ENCODE results near the gene RHBDF2. TPM values are rescaled to one million over a fixed set of nuclear protein-coding genes. Genes with fewer than 3 reads are reported as not detected.
"Not testable (repeated sequence)": the region's sequence is repeated elsewhere in the genome, so short reads cannot be mapped to it uniquely, and the experiment has no call there.

Gene RHBDF2
- total RNA-seq, 2 experiments from 2014 or later: 23.9 to 28.4 TPM

DNA sequence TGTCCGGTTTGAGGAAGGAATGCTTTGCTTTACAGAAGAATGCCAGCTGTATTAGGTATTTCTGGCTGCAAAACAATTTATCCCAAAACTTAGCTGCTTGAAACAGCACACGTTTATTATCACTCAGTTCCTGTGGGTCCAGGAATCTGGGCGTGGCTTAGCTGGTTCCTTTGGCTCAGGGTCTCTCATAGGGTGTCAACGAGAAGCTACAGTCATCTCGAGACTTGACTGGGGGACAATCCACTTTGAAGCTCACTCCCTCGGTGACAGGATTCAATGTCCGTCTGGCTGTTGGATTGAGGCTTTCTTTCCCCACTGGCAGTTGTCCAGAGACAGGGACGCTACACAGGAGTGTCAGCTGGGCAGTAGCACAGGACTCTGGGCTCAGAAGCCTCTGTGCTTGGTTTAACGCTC lies 9.6 kb upstream of the RHBDF2 start:
- intact Hi-C loops (cut with DNase I, micrococcal nuclease): no loop called here
- ATAC-seq (no peak), DNase-seq (no peak)
- H3K4me1 Mint-ChIP-seq: peaks cover 24% of the 10 kb centered on the region
- H3K27ac Mint-ChIP-seq: no peak overlapping the region
- H3K4me3 Mint-ChIP-seq: no peak overlapping the region
- ChIA-PET POLR2A (interaction anchor here (0.6 kb wide), 1 partner anchor 46 kb away, joined by 3 read pairs; no protein-coding TSS in a partner anchor), CTCF (interaction anchor here (0.6 to 1.2 kb wide), 5 partner anchors 9 to 103 kb away, joined by 3 to 5 read pairs (median 4); no protein-coding TSS in a partner anchor)
- no peaks in the 10 kb centered on the region for H3K27me3 Mint-ChIP-seq
- H3K9me3 Mint-ChIP-seq (ENCODE audit: low read depth): no peaks in the 10 kb centered on the region
- no peaks in the 10 kb centered on the region for H3K36me3 Mint-ChIP-seq (ENCODE audit: low read depth)

DNA sequence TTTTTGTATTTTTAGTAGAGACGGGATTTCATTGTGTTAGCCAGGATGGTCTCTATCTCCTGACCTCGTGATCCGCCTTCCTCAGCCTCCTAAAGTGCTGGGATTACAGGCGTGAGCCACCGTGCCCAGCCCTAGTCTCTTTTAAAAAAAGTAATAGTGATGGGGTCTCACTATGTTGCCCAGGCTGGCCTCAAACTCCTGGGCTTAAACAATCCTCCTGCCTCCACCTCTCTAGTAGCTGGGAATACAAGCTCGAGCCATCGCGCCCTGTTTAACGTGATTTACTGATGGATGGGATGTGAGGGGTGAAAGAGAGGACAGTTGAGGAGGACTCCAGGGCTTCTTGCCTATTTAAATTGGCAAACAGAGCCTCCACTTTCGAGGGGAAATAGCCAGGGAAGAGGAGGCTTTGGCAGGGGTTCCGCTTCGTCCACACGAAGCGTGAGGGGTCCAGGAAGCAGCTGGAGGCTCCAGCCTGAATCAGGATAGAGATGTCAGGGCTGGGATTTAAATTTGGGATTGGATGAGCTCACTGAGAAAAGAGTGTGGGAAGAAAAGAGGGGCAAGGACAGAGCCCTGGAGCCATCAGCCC lies 7.3 kb upstream of the RHBDF2 start:
- CTCF ChIA-PET: interaction anchor here (0.6 to 3.6 kb wide), 10 partner anchors 15 to 653 kb away, joined by 3 to 26 read pairs (median 4); partner anchors contain the start of gene AANAT
- H3K4me1 Mint-ChIP-seq; H3K36me3 Mint-ChIP-seq (ENCODE audit: low read depth); DNase-seq; ATAC-seq; H3K4me3 Mint-ChIP-seq; POLR2A ChIA-PET; H3K27ac Mint-ChIP-seq; H3K9me3 Mint-ChIP-seq (ENCODE audit: low read depth); H3K27me3 Mint-ChIP-seq: not testable (repeated sequence)
- intact Hi-C loops (cut with DNase I, micrococcal nuclease): loop anchor here in 1 of 2 experiments (10.0 kb wide), 1 partner anchor 404 kb away; the partner anchor contains the start of gene EXOC7

DNA sequence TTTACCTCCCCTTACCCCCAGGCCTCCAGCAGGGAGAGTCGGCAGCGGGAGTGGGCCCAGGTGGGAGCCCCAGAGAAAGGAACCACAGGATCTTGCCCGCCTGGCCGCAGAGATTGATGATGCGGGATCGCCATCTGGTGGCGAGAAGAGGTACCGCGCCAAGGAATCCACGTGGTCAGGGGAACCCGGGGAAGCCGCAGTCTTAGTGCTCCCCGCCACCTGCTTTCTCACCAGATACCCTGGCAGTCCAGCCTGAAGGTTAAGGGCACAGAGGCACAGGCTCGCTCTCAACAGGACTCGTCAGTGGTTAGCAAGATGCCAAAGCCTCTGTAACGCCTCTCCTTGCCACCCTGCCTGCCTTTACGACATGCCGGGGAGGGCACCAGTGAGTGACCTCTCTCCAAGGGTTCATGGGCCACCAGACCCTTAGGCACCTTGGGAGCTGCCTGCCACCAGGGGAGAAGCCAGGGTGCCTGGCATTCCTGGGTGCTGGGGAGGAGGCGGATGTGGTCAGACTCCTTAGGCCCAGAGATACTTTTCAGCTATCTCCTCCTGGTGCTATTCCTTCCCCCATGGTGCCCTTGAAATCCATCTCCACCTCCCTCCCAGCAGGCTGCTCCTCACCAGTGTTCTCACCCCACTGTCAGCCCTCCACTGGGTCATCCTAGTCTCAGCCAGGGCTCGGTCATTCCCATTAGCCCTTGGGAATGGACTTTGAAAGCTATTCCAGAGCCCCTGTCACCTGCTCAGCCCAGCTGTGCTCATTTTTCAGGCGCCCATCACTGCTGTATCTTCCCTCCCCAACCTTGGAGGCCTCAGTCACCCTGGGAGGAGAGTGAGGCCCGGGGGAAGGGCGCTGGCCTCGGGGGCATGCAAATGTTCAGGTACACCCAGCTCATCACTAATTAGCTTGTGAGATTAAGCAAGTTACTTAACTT lies 5.5 kb upstream of the RHBDF2 start:
- Mint-ChIP-seq H3K27me3 (no peaks in the 10 kb centered on the region), H3K27ac (peak overlapping the region; percentile 37), H3K4me1 (peaks cover 12% of the 10 kb centered on the region), H3K9me3 (ENCODE audit: low read depth) (no peaks in the 10 kb centered on the region), H3K4me3 (no peak overlapping the region), H3K36me3 (ENCODE audit: low read depth) (no peaks in the 10 kb centered on the region)
- intact Hi-C loops (cut with DNase I, micrococcal nuclease): loop anchor here (1.0 to 10.0 kb wide), 5 partner anchors 40 to 402 kb away; partner anchors contain the start of gene EXOC7 (in 1 of the 2)
- CTCF ChIA-PET: interaction anchor here (0.6 to 3.6 kb wide), 33 partner anchors 8 to 412 kb away, joined by 3 to 26 read pairs (median 4); partner anchors contain the start of genes AANAT and UBE2O
- ATAC-seq (peak; percentile 89), DNase-seq (peak; percentile 92)
- POLR2A ChIA-PET: interaction anchor here (1.1 kb wide), 1 partner anchor 14 kb away, joined by 3 read pairs; no protein-coding TSS in a partner anchor

DNA sequence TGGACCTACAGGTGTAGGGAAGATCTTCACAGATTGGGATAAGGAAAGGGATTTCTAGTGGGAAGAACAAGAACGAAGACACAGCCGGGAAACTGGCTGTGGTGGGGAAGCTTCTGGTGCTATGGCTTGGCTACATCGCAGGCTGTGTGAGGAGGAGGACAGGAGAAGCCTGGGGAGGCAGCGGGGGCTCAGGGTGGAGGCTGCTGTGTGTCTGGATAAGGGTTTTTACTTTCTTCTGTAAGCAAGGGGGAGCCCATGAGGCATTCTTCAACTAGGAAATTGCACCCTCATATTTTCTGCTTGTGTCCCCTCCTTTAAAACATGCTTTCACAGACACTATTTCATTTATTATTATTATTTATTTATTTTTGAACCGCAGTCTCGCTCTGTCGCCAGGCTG lies 2.9 kb upstream of the RHBDF2 start:
- Mint-ChIP-seq H3K27ac (no peak overlapping the region), H3K4me3 (no peak overlapping the region), H3K9me3 (ENCODE audit: low read depth) (no peaks in the 10 kb centered on the region), H3K4me1 (peaks cover 25% of the 10 kb centered on the region), H3K27me3 (no peaks in the 10 kb centered on the region), H3K36me3 (ENCODE audit: low read depth) (no peaks in the 10 kb centered on the region)
- no peak for ATAC-seq
- intact Hi-C loops (cut with DNase I, micrococcal nuclease): loop anchor here in 1 of 2 experiments (10.0 kb wide), 1 partner anchor 399 kb away; the partner anchor contains the start of gene EXOC7
- CTCF ChIA-PET: interaction anchor here (0.6 to 2.7 kb wide), 5 partner anchors 11 to 174 kb away, joined by 3 to 14 read pairs (median 7); partner anchors contain the start of gene AANAT
- no peak for DNase-seq
- POLR2A ChIA-PET: no interaction called here

DNA sequence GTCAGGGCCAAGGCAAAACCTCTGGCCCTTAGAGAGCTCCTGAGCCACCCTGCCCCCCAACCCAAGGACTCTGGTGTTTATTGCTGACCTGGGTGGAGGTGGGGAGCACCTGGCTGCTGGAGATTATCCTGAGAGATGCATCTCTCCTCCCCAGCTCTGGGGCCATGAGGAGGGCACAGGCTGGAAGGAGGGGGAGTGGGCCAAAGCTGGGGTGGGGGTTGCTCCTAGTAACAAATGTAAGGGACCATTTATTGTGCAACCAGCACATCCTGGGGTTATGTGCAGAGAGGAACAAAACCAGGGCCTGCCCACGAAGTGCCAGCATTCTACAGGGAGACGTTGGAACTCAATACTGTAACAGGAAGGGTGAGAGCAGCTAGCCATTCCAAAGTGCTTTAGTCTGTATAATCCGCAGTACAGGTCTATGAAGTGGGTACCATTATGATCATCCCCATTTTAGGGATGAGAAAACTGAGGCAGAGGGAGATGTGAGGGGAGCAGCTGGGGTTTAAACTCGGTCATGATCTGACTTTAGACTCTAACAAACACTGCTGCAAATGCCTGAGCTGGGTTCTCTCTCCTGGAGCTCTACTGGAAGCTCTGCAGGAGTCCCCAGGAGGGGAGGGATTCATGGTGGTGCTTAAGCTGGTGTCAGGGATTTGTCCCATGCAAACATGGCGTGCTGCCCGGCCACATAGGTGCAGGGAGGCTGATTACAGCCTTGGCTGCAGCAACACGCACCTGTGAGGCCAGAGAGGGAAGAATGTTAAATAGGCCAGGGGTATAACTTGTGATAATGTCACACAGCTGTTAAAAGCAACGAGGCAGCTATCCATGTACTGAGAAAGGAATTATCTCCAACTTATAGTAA lies 1.4 kb upstream of the RHBDF2 start:
- intact Hi-C loops (cut with DNase I, micrococcal nuclease): loop anchor here in 1 of 2 experiments (10.0 kb wide), 1 partner anchor 398 kb away; the partner anchor contains the start of gene EXOC7
- POLR2A ChIA-PET: interaction anchor here (0.6 to 1.1 kb wide), 2 partner anchors 13 to 40 kb away, joined by 3 read pairs; no protein-coding TSS in a partner anchor
- no peak for ATAC-seq
- Mint-ChIP-seq H3K36me3 (ENCODE audit: low read depth) (no peaks in the 10 kb centered on the region), H3K4me1 (peaks cover 30% of the 10 kb centered on the region), H3K27me3 (no peaks in the 10 kb centered on the region), H3K27ac (no peak overlapping the region), H3K9me3 (ENCODE audit: low read depth) (no peaks in the 10 kb centered on the region), H3K4me3 (no peak overlapping the region)
- no peak for DNase-seq
- CTCF ChIA-PET: interaction anchor here (0.5 to 2.2 kb wide), 15 partner anchors 9 to 108 kb away, joined by 3 to 11 read pairs (median 4); partner anchors contain the start of gene AANAT

DNA sequence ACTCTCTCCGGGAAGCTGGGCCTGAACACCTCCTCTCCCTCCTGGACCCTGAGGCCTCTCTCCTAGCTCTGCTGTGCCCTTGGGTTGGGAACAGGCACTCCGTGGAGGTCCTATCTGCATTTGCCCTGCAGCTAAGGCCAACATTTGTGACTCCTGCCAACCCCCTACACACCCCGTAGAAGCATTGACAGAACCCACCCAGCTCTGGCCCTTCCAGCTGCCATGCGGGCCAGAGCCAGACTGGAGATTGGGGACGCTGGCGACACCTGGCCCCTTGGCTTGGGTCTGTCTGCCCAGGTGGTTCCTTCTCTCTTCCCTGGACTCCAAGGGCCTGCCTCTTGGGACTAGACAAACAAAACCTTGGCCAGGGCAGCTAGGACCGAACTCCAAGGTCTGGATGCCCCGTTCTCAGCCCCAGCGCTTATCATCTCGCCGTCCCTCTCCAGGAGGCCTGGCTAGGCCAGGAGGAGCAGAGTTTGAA lies 644 bp upstream of the RHBDF2 start:
- no peak for ATAC-seq
- Mint-ChIP-seq H3K36me3 (ENCODE audit: low read depth) (peaks cover 2% of the 10 kb centered on the region), H3K9me3 (ENCODE audit: low read depth) (no peaks in the 10 kb centered on the region), H3K4me3 (peak overlapping the region; percentile 87), H3K27me3 (no peaks in the 10 kb centered on the region), H3K27ac (peak overlapping the region; percentile 94), H3K4me1 (peaks cover 36% of the 10 kb centered on the region)
- ChIA-PET POLR2A (interaction anchor here (1.1 kb wide), 1 partner anchor 13 kb away, joined by 3 read pairs; no protein-coding TSS in a partner anchor), CTCF (interaction anchor here (0.9 to 2.2 kb wide), 12 partner anchors 9 to 104 kb away, joined by 3 to 11 read pairs (median 4); partner anchors contain the start of gene AANAT)
- intact Hi-C loops (cut with DNase I, micrococcal nuclease): loop anchor here (1.0 to 10.0 kb wide), 9 partner anchors 9 to 986 kb away; partner anchors contain the start of genes ACOX1 (in 1 of the 2), EXOC7 (in 1 of the 2), PRPSAP1 (in 1 of the 2) and SPHK1 (in 1 of the 2)
- no peak for DNase-seq

DNA sequence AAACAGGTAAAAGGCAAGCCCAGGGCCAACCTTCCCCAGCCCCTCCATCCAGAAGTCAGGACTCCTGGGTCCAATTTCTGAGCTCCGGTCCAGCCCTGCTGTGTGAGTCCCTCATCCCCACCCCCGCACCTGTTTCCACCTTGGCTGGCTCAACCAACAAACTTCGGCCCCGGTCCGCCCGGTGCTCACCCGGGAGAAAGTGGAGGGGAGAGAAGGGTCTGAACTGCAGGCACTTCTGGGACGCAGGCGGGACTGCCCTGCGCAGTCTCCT lies 541 bp downstream of the RHBDF2 start:
- no peaks in the 10 kb centered on the region for H3K9me3 Mint-ChIP-seq (ENCODE audit: low read depth)
- peaks cover 2% of the 10 kb centered on the region for H3K36me3 Mint-ChIP-seq (ENCODE audit: low read depth)
- DNase-seq: peak; percentile 22
- intact Hi-C loops (cut with DNase I, micrococcal nuclease): loop anchor here (1.0 to 10.0 kb wide), 9 partner anchors 7 to 984 kb away; partner anchors contain the start of genes ACOX1 (in 1 of the 2), EXOC7 (in 1 of the 2), PRPSAP1 (in 1 of the 2) and SPHK1 (in 1 of the 2)
- CTCF ChIA-PET: interaction anchor here (1.6 to 2.0 kb wide), 2 partner anchors 23 to 48 kb away, joined by 4 to 9 read pairs; partner anchors contain the start of gene UBE2O
- H3K4me3 Mint-ChIP-seq: peak overlapping the region; percentile 87
- peak; percentile 27 for ATAC-seq
- POLR2A ChIA-PET: no interaction called here
- H3K27me3 Mint-ChIP-seq: no peaks in the 10 kb centered on the region
- peaks cover 28% of the 10 kb centered on the region for H3K4me1 Mint-ChIP-seq
- H3K27ac Mint-ChIP-seq: peak overlapping the region; percentile 51

DNA sequence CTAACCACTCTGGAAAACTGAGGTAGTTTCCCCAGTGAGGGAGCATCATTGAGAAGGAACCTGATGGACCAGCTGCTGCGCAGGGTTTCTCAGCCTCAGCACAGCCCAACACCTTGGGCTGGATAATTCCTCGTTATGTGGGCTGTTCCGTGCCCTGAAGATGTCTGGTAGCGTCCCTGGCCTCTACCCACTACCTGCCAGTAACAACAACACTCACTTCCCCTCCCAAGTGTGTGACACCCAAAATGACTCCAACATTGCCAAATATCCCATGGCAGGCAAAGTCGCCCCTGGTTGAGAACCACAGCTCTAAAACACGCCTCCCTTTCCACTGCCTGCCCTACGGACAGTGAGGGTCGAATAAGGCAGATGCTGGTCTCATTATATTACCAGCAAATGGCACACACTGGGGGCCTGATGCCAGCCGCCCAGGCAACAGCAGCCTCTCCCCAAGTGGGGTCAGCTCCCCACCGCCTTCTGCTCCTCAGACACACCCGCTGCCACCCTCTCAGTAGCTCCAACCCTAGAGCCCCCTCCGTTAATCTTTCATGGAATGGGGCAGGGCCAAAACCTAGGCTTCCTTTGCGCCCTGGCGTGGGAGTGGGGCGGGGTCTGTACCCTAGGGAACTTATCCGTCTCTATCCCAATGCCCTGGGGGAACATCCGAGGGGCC lies 1.0 kb downstream of the RHBDF2 start:
- H3K27ac Mint-ChIP-seq: peak overlapping the region; percentile 51
- CTCF ChIA-PET: interaction anchor here (1.2 to 2.0 kb wide), 4 partner anchors 9 to 47 kb away, joined by 4 to 9 read pairs (median 6); partner anchors contain the start of genes AANAT and UBE2O
- no peaks in the 10 kb centered on the region for H3K9me3 Mint-ChIP-seq (ENCODE audit: low read depth)
- intact Hi-C loops (cut with DNase I, micrococcal nuclease): loop anchor here in 1 of 2 experiments (10.0 kb wide), 1 partner anchor 395 kb away; the partner anchor contains the start of gene EXOC7
- H3K36me3 Mint-ChIP-seq (ENCODE audit: low read depth): peaks cover 2% of the 10 kb centered on the region
- DNase-seq (no peak), ATAC-seq (no peak)
- H3K27me3 Mint-ChIP-seq: no peaks in the 10 kb centered on the region
- POLR2A ChIA-PET: no interaction called here
- peaks cover 28% of the 10 kb centered on the region for H3K4me1 Mint-ChIP-seq
- H3K4me3 Mint-ChIP-seq: peak overlapping the region; percentile 87

DNA sequence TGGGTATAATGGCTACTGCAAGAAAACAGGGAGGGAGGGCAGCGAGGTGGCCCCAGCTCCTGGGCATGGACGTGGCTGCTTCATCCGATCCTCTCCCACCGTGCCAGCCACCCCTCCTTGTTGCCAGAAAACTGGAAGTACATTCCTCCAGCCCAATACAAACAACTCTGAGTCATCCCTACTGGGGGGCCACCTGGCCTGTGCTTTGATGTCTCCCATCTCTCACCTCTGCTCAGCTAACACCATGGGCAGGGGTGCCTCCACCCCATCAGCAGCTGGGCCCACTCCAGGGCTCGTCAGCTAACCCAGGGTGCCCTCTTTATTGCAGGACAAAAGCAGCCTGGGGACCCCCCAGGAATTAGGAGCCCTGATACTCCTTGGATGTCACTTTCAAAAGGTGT lies 2.0 kb downstream of the RHBDF2 start:
- Mint-ChIP-seq H3K4me3 (peak overlapping the region; percentile 87), H3K9me3 (ENCODE audit: low read depth) (no peaks in the 10 kb centered on the region), H3K27me3 (no peaks in the 10 kb centered on the region), H3K27ac (no peak overlapping the region), H3K36me3 (ENCODE audit: low read depth) (peaks cover 2% of the 10 kb centered on the region), H3K4me1 (peaks cover 28% of the 10 kb centered on the region)
- intact Hi-C loops (cut with DNase I, micrococcal nuclease): no loop called here
- ChIA-PET POLR2A (interaction anchor here (0.7 kb wide), 1 partner anchor 22 kb away, joined by 8 read pairs; no protein-coding TSS in a partner anchor), CTCF (interaction anchor here (1.2 to 2.0 kb wide), 5 partner anchors 8 to 47 kb away, joined by 4 to 9 read pairs (median 5); partner anchors contain the start of genes AANAT and UBE2O)
- ATAC-seq: no peak
- DNase-seq: no peak
